HepG2 (cell line): ENCODE results near the gene RAB20. TPM values are rescaled to one million over a fixed set of nuclear protein-coding genes. Genes with fewer than 3 reads are reported as not detected.

Source experiments
- ARHGAP35 ChIP-seq: sonication (generic); formaldehyde crosslinking; IDR thresholded peaks from 2 replicates; pipeline ENCODE4 v1.9.0; 2022; ENCODE audit warnings: mild to moderate bottlenecking, inconsistent platforms, moderate library complexity, missing genetic modification reagents, borderline replicate concordance
- ARID5B ChIP-seq: IDR thresholded peaks from 2 replicates; pipeline ENCODE4 v1.4.0; 2020; ENCODE audit warnings: mild to moderate bottlenecking, missing genetic modification reagents
- CEBPG ChIP-seq: IDR thresholded peaks from 2 replicates; pipeline ENCODE4 v1.6.1; 2016
- EP300 ChIP-seq, 3 experiments: sonication (generic) in 1 of 3; formaldehyde crosslinking in 1 of 3; IDR thresholded peaks; 2 replicates each; pipeline versions ENCODE4 v1.5.1 to v1.6.1; 2011 to 2020; ENCODE audit warnings: low read depth in 2 of 3, low read length in 2 of 3, borderline replicate concordance in 1 of 3, improper control_type of control experiment in 1 of 3, mild to moderate bottlenecking in 1 of 3, missing genetic modification reagents in 1 of 3, moderate library complexity in 1 of 3
- HMG20B ChIP-seq: conservative IDR thresholded peaks from 2 replicates; pipeline ENCODE4 v1.6.1; 2016; ENCODE audit warnings: missing genetic modification reagents, missing compliant biosample characterization
- KLF9 ChIP-seq: IDR thresholded peaks from 2 replicates; pipeline ENCODE4 v1.6.1; 2016; ENCODE audit warnings: low read depth
- MAX ChIP-seq: IDR thresholded peaks from 2 replicates; pipeline ENCODE4 v1.6.1; 2012; ENCODE audit warnings: inconsistent platforms
- NONO ChIP-seq, 2 experiments: fragments of 450-650 bp in 1 of 2; sonication (generic) in 1 of 2; formaldehyde crosslinking in 1 of 2; IDR thresholded peaks in 1 of 2; conservative IDR thresholded peaks in 1 of 2; 2 replicates each; pipeline versions ENCODE4 v1.6.1 to v1.8.0; 2017 to 2022; ENCODE audit warnings: mild to moderate bottlenecking in 1 of 2, missing genetic modification reagents in 1 of 2, moderate library complexity in 1 of 2
- NPAS2 ChIP-seq: sonication (generic); formaldehyde crosslinking; IDR thresholded peaks from 2 replicates; pipeline ENCODE4 v1.8.0; 2022; ENCODE audit warnings: mild to moderate bottlenecking, missing genetic modification reagents, borderline replicate concordance
- PATZ1 ChIP-seq: sonication (generic); formaldehyde crosslinking; IDR thresholded peaks from 2 replicates; pipeline ENCODE4 v1.4.0; 2020; ENCODE audit warnings: missing genetic modification reagents
- POLR2AphosphoS2 ChIP-seq: IDR thresholded peaks from 2 replicates; pipeline ENCODE4 v1.6.1; 2011; ENCODE audit warnings: low read depth, low read length, improper control_type of control experiment
- TAF1 ChIP-seq: sonication (generic); formaldehyde crosslinking; IDR thresholded peaks from 2 replicates; pipeline ENCODE4 v1.4.0; 2020; ENCODE audit warnings: missing genetic modification reagents
- TCF7L2 ChIP-seq: IDR thresholded peaks from 2 replicates; pipeline ENCODE4 v1.6.1; 2011; ENCODE audit warnings: mild to moderate bottlenecking, low read depth, low read length, moderate library complexity
- TOE1 ChIP-seq: sonication (generic); formaldehyde crosslinking; IDR thresholded peaks from 2 replicates; pipeline ENCODE4 v1.4.0; 2020; ENCODE audit warnings: mild to moderate bottlenecking, missing genetic modification reagents
- ZBTB2 ChIP-seq: sonication (generic); formaldehyde crosslinking; IDR thresholded peaks from 2 replicates; pipeline ENCODE4 v1.8.0; 2022; ENCODE audit warnings: low read depth, missing genetic modification reagents
- ZFAT ChIP-seq: sonication (generic); formaldehyde crosslinking; conservative IDR thresholded peaks from 2 replicates; pipeline ENCODE4 v1.8.1; 2023; ENCODE audit warnings: missing genetic modification reagents, inconsistent platforms
- ZFX ChIP-seq: sonication (generic); formaldehyde crosslinking; IDR thresholded peaks from 2 replicates; pipeline ENCODE4 v1.4.0; 2020; ENCODE audit warnings: mild to moderate bottlenecking, low read depth, missing genetic modification reagents, moderate library complexity
- ZNF143 ChIP-seq: sonication (generic); formaldehyde crosslinking; IDR thresholded peaks from 2 replicates; pipeline ENCODE4 v1.4.0; 2020; ENCODE audit warnings: missing genetic modification reagents
- ZNF335 ChIP-seq: sonication (generic); formaldehyde crosslinking; IDR thresholded peaks from 2 replicates; pipeline ENCODE4 v1.4.0; 2020; ENCODE audit warnings: missing genetic modification reagents
- polyA plus RNA-seq, 8 experiments: library from polyadenylated mRNA; depleted of rRNA in 3 of 8; stranded (reverse) in 7 of 8; unstranded in 1 of 8; fragments of >200 nt; fragmentation: Illumina TruSeq in 4 of 8; extraction: Trizol in 4 of 8; gene quantifications; 2 replicates each; pipeline versions ENCODE4 v1.2.1 to v1.2.3, GENCODE V29; 2011 to 2016; ENCODE audit warnings: low read depth in 4 of 8, missing spikeins in 1 of 8, mixed read lengths in 1 of 8; ENCODE audit not compliant: insufficient read depth in 1 of 8
- total RNA-seq, 5 experiments: library from RNA; depleted of rRNA; stranded (reverse); fragments of >200 nt; fragmentation: Illumina TruSeq; extraction: Trizol; gene quantifications; 2 replicates each; pipeline ENCODE4 v1.2.3, GENCODE V29; 2016; ENCODE audit warnings: low read depth in 1 of 5

RAB20 gene
- total and polyA plus RNA-seq, 2 of the 13 experiments (the other 11 are each of a cell fraction or from before 2014, with no cell fraction given) = 15.6 to 30.5 TPM

GRCh38 chr13:110562696-110563462, 1.4 kb upstream of the RAB20 start (continued):
- 0 out of 2 replicates have a peak, but pooled peaks have one; percentile 14 for TF ChIP-seq ARID5B (CRISPR knock-in tag)
- peak; percentile 82 for TF ChIP-seq CEBPG (CRISPR knock-in tag)
- TF ChIP-seq ARHGAP35 (CRISPR knock-in tag) = no peak
- no peak for TF ChIP-seq ZNF335 (CRISPR knock-in tag)
- no peak for TF ChIP-seq ZBTB2 (CRISPR knock-in tag)
- no peak for TF ChIP-seq KLF9
- TF ChIP-seq NPAS2 (CRISPR knock-in tag) = no peak
- TF ChIP-seq ZFX (CRISPR knock-in tag) = 0 out of 2 replicates have a peak, but pooled peaks have one; percentile 37
- TF ChIP-seq MAX = no peak
- TF ChIP-seq TCF7L2 = no peak
- TF ChIP-seq PATZ1 (CRISPR knock-in tag) = no peak
- TF ChIP-seq ZNF143 = no peak
- TF ChIP-seq EP300 (IDR thresholded peaks at IDR 0.05; ENCODE audit: low read depth in 2 of 2, low read length in 2 of 2) = peak in 1 of 2 experiments; percentile 29; a peak in 1 of 4 replicates
- no peak for TF ChIP-seq EP300 (CRISPR knock-in tag; IDR thresholded peaks at IDR 0.05; ENCODE audit: borderline replicate concordance)
- TF ChIP-seq NONO (IDR thresholded peaks at IDR 0.05) = no peak
- TF ChIP-seq NONO (CRISPR knock-in tag; conservative IDR thresholded peaks at IDR 0.05) = no peak
- TF ChIP-seq TOE1 (CRISPR knock-in tag) = no peak
- TF ChIP-seq POLR2AphosphoS2 = no peak
- TF ChIP-seq ZFAT (CRISPR knock-in tag) = no peak
- TF ChIP-seq TAF1 (CRISPR knock-in tag) = peak; percentile 11; the same call in 1 of the 2 replicates
- no peak for TF ChIP-seq HMG20B
